ENCODE results near the gene SIX1.

SIX1 gene

GRCh38 chr14:60655898-60656685 is 6.8 kb upstream of the SIX1 start:
- H3K79me2 ChIP-seq (ENCODE audit: insufficient read depth, low read length) = no peaks in the 10 kb centered on the region
- no peak overlapping the region for H3K9ac ChIP-seq (ENCODE audit: low read depth, low read length, poor library complexity, severe bottlenecking)
- no peaks in the 10 kb centered on the region for H3F3A ChIP-seq (ENCODE audit: low read depth)
- no peak overlapping the region for H3K4me2 ChIP-seq (ENCODE audit: low read depth, low read length, poor library complexity, severe bottlenecking)
- H4K20me1 ChIP-seq (ENCODE audit: insufficient read depth, low read length, poor library complexity, severe bottlenecking) = no peaks in the 10 kb centered on the region
- no peaks in the 10 kb centered on the region for H3K9me3 ChIP-seq (ENCODE audit: insufficient read depth, low read depth, low read length)
- TF ChIP-seq CTCF (conservative IDR thresholded peaks at IDR 0.05; ENCODE audit: low read length) (no peak), EZH2phosphoT487 (IDR thresholded peaks at IDR 0.05; ENCODE audit: borderline replicate concordance) (no peak)
- no peaks in the 10 kb centered on the region for H3K9me2 ChIP-seq (replicated peaks; ENCODE audit: low read depth, low read length)
- H3K4me1 ChIP-seq (ENCODE audit: insufficient read depth, low read length, poor library complexity, severe bottlenecking) = peaks cover 11% of the 10 kb centered on the region
- H3K4me3 ChIP-seq (ENCODE audit: low read length, poor library complexity, severe bottlenecking) = no peak overlapping the region
- no peak overlapping the region for H2AFZ ChIP-seq (ENCODE audit: low read length)
- H3K27me3 ChIP-seq (ENCODE audit: insufficient read depth, low read length, poor library complexity, severe bottlenecking) = no peaks in the 10 kb centered on the region
- no peaks in the 10 kb centered on the region for H3K36me3 ChIP-seq (ENCODE audit: insufficient read depth, low read length)

GRCh38 chr14:60655119-60655897 is 6.0 kb upstream of the SIX1 start:
- H3K4me2 ChIP-seq (ENCODE audit: low read depth, low read length, poor library complexity, severe bottlenecking) = no peak overlapping the region
- H3K9me3 ChIP-seq (ENCODE audit: insufficient read depth, low read depth, low read length) = no peaks in the 10 kb centered on the region
- no peaks in the 10 kb centered on the region for H3F3A ChIP-seq (ENCODE audit: low read depth)
- peaks cover 11% of the 10 kb centered on the region for H3K4me1 ChIP-seq (ENCODE audit: insufficient read depth, low read length, poor library complexity, severe bottlenecking)
- H3K4me3 ChIP-seq (ENCODE audit: low read length, poor library complexity, severe bottlenecking) = no peak overlapping the region
- H3K9me2 ChIP-seq (replicated peaks; ENCODE audit: low read depth, low read length) = no peaks in the 10 kb centered on the region
- no peaks in the 10 kb centered on the region for H4K20me1 ChIP-seq (ENCODE audit: insufficient read depth, low read length, poor library complexity, severe bottlenecking)
- no peak overlapping the region for H3K9ac ChIP-seq (ENCODE audit: low read depth, low read length, poor library complexity, severe bottlenecking)
- H3K27me3 ChIP-seq (ENCODE audit: insufficient read depth, low read length, poor library complexity, severe bottlenecking) = no peaks in the 10 kb centered on the region
- TF ChIP-seq CTCF (conservative IDR thresholded peaks at IDR 0.05; ENCODE audit: low read length) (no peak), EZH2phosphoT487 (IDR thresholded peaks at IDR 0.05; ENCODE audit: borderline replicate concordance) (no peak)
- no peaks in the 10 kb centered on the region for H3K79me2 ChIP-seq (ENCODE audit: insufficient read depth, low read length)
- no peaks in the 10 kb centered on the region for H3K36me3 ChIP-seq (ENCODE audit: insufficient read depth, low read length)
- no peak overlapping the region for H2AFZ ChIP-seq (ENCODE audit: low read length)

- Histone ChIP-seq H2AFZ (ENCODE audit: low read length) (no peak overlapping the region), H3K4me1 (ENCODE audit: insufficient read depth, low read length, poor library complexity, severe bottlenecking) (peaks cover 8% of the 10 kb centered on the region)
Measured at GRCh38 chr14:60654334-60654821, 5.1 kb upstream of the SIX1 start.

More at GRCh38 chr14:60654334-60654821, 5.1 kb upstream of the SIX1 start:
- H3K4me2 ChIP-seq (ENCODE audit: low read depth, low read length, poor library complexity, severe bottlenecking) = no peak overlapping the region
- H3K79me2 ChIP-seq (ENCODE audit: insufficient read depth, low read length) = no peaks in the 10 kb centered on the region
- no peaks in the 10 kb centered on the region for H4K20me1 ChIP-seq (ENCODE audit: insufficient read depth, low read length, poor library complexity, severe bottlenecking)
- H3K36me3 ChIP-seq (ENCODE audit: insufficient read depth, low read length) = no peaks in the 10 kb centered on the region
- H3K9me3 ChIP-seq (ENCODE audit: insufficient read depth, low read depth, low read length) = no peaks in the 10 kb centered on the region
- TF ChIP-seq EZH2phosphoT487 (IDR thresholded peaks at IDR 0.05; ENCODE audit: borderline replicate concordance) (no peak), CTCF (conservative IDR thresholded peaks at IDR 0.05; ENCODE audit: low read length) (no peak)
- no peaks in the 10 kb centered on the region for H3K9me2 ChIP-seq (replicated peaks; ENCODE audit: low read depth, low read length)
- no peak overlapping the region for H3K9ac ChIP-seq (ENCODE audit: low read depth, low read length, poor library complexity, severe bottlenecking)
- H3K27me3 ChIP-seq (ENCODE audit: insufficient read depth, low read length, poor library complexity, severe bottlenecking) = no peaks in the 10 kb centered on the region
- H3K4me3 ChIP-seq (ENCODE audit: low read length, poor library complexity, severe bottlenecking) = no peak overlapping the region
- H3F3A ChIP-seq (ENCODE audit: low read depth) = no peaks in the 10 kb centered on the region

Measured in Loucy (cell line).